ENCODE data around the gene MYZAP.
"Not testable (repeated sequence)": the region's sequence is repeated elsewhere in the genome, so short reads cannot be mapped to it uniquely, and the experiment has no call there.

The MYZAP gene

DNA sequence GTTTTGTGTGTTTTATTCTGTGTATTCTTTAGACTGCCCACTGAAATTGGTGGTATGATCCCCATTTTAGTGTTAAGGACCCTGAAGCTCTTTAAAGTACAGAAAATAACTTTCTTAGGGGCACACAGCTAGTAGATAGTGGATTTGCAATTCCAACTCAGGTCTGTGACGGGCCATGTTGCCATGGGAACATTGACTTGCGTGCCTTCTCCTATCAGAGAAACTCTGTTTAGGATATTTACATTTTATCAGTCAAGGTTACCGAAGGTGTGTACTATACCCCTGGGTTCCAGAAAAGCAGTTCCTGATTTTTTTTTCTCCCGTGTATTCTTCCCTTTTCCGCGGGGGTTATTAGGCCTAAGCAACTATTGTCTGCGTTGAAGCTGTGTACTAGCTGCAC, 19.4 kb downstream of the MYZAP start:
- DNase-seq (ENCODE audit: low read depth in 1 of 2, low spot score in 1 of 2), result no peak

DNA sequence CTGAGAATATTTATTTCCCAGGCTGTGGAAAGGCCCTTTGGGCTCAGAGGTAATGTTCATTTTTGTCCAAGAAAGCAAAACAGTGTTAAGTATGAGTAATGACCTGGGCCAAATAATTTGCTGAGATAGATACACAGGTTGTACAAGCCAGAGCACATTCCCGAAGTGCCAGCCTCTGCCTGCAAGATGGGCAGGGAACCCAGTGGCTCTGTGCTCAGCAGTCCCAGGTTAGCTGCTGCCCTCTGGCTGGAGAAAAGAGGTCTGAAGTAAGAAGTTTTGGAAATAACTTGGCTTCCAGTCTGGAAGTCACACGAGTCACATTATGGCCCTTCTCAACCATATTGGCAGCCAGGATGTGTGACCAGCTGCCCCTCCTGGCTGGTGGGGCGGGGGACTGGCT, 20.2 kb downstream of the MYZAP start:
- DNase-seq (ENCODE audit: low read depth in 1 of 2, low spot score in 1 of 2), result no peak
- Histone ChIP-seq H3K27me3 (ENCODE audit: insufficient read depth, poor library complexity, severe bottlenecking) (no peaks in the 10 kb centered on the region), H3K4me3 (replicated peaks; ENCODE audit: insufficient read depth, low read length) (no peak overlapping the region), H3K27ac (replicated peaks) (no peak overlapping the region)
- TF ChIP-seq SPI1 (IDR thresholded peaks at IDR 0.05; ENCODE audit: borderline replicate concordance, low read depth) (no peak), GABPA (IDR thresholded peaks at IDR 0.05; ENCODE audit: low read depth) (no peak), REST (IDR thresholded peaks at IDR 0.05; ENCODE audit: insufficient replicate concordance, low read depth) (no peak), POLR2AphosphoS5 (IDR thresholded peaks at IDR 0.05; ENCODE audit: low read depth) (no peak)
- TF ChIP-seq, protein P1, sequence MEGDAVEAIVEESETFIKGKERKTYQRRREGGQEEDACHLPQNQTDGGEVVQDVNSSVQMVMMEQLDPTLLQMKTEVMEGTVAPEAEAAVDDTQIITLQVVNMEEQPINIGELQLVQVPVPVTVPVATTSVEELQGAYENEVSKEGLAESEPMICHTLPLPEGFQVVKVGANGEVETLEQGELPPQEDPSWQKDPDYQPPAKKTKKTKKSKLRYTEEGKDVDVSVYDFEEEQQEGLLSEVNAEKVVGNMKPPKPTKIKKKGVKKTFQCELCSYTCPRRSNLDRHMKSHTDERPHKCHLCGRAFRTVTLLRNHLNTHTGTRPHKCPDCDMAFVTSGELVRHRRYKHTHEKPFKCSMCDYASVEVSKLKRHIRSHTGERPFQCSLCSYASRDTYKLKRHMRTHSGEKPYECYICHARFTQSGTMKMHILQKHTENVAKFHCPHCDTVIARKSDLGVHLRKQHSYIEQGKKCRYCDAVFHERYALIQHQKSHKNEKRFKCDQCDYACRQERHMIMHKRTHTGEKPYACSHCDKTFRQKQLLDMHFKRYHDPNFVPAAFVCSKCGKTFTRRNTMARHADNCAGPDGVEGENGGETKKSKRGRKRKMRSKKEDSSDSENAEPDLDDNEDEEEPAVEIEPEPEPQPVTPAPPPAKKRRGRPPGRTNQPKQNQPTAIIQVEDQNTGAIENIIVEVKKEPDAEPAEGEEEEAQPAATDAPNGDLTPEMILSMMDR (IDR thresholded peaks at IDR 0.05; ENCODE audit: insufficient read depth, low read length), result no peak

More for the DNA sequence above, 19.4 kb downstream of the MYZAP start:
- Histone ChIP-seq H3K4me3 (replicated peaks; ENCODE audit: insufficient read depth, low read length) (no peak overlapping the region), H3K27ac (replicated peaks) (no peak overlapping the region), H3K27me3 (ENCODE audit: insufficient read depth, poor library complexity, severe bottlenecking) (no peaks in the 10 kb centered on the region)
- TF ChIP-seq POLR2AphosphoS5 (IDR thresholded peaks at IDR 0.05; ENCODE audit: low read depth) (no peak), GABPA (IDR thresholded peaks at IDR 0.05; ENCODE audit: low read depth) (no peak), REST (IDR thresholded peaks at IDR 0.05; ENCODE audit: insufficient replicate concordance, low read depth) (no peak), SPI1 (IDR thresholded peaks at IDR 0.05; ENCODE audit: borderline replicate concordance, low read depth) (no peak)
- TF ChIP-seq, protein P1 (IDR thresholded peaks at IDR 0.05; ENCODE audit: insufficient read depth, low read length), result no peak

- H3K4me3 ChIP-seq (replicated peaks; ENCODE audit: insufficient read depth, low read length), result no peak overlapping the region
Measured at GRCh38 chr15:57614241-57614640, 22.5 kb downstream of the MYZAP start.

GRCh38 chr15:57615951-57616496, 24.3 kb downstream of the MYZAP start:
- DNase-seq (ENCODE audit: low read depth in 1 of 2, low spot score in 1 of 2); H3K27me3 ChIP-seq (ENCODE audit: insufficient read depth, poor library complexity, severe bottlenecking); H3K4me3 ChIP-seq (replicated peaks; ENCODE audit: insufficient read depth, low read length); H3K27ac ChIP-seq (replicated peaks): not testable (repeated sequence)

More at GRCh38 chr15:57614241-57614640, 22.5 kb downstream of the MYZAP start:
- Histone ChIP-seq H3K27me3 (ENCODE audit: insufficient read depth, poor library complexity, severe bottlenecking) (no peaks in the 10 kb centered on the region), H3K27ac (replicated peaks) (no peak overlapping the region)
- TF ChIP-seq REST (IDR thresholded peaks at IDR 0.05; ENCODE audit: insufficient replicate concordance, low read depth) (no peak), SPI1 (IDR thresholded peaks at IDR 0.05; ENCODE audit: borderline replicate concordance, low read depth) (no peak), POLR2AphosphoS5 (IDR thresholded peaks at IDR 0.05; ENCODE audit: low read depth) (no peak), GABPA (IDR thresholded peaks at IDR 0.05; ENCODE audit: low read depth) (no peak)
- TF ChIP-seq, protein P1 (IDR thresholded peaks at IDR 0.05; ENCODE audit: insufficient read depth, low read length), result no peak
- DNase-seq (ENCODE audit: low read depth in 1 of 2, low spot score in 1 of 2), result no peak

Data from HL-60 (cell line).